ENCODE results near the gene ARMC6.

The ARMC6 gene

DNA sequence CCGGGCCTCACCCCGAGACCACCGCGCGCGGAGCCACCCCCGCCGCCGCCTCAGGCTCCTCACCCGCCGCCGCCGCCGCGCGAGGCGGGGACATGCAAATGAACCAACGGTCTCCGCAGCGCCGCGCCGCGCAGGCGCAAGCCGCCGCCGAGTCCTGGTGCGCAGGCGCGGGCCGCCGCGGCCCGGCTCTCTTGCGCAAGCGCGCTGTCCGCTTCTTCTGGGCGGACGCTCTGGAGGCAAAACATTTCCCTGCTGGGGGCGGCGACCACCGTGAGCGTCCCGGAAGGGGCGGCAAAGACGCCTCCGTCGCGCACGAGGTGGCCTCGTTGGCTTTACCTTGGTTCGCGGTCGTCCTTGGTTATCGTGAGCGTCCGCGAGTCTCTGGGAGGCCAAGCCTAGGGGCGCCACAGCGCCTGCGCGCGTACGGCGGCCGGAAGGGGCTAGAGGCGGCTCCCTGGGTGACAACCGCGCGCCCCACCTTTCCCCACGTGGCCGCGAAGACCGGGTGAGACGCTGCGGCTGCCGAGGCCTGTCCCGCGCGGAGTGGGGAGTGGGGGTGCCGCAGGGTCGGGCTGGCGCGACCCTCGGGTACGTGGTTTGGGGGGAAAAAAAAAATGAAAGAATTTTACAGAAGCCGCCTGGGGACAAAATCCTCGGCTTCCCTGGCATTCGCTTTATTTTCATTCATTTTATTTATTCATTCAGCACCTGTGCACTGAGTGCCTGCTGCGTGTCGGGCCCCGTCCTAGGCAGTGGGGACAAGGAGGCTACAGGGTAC lies at the start of gene ARMC6, which contains the start of gene SUGP2:
TSS of gene ARMC6 (plus strand) at position 178 of the 778 bp plus-strand sequence. CDS start 607 bp downstream, outside the sequence.
TSS of gene SUGP2 (minus strand) at position 92 of the 778 bp plus-strand sequence. CDS start 2,446 bp downstream, outside the sequence.
- DNase-seq (ENCODE audit: extremely low read depth, low read depth), result peak; percentile 66
- H3K4me3 ChIP-seq (replicated peaks; ENCODE audit: low read depth, low read length), result peak within 1 kb of the TSS; percentile 97
- TF ChIP-seq, protein P1, sequence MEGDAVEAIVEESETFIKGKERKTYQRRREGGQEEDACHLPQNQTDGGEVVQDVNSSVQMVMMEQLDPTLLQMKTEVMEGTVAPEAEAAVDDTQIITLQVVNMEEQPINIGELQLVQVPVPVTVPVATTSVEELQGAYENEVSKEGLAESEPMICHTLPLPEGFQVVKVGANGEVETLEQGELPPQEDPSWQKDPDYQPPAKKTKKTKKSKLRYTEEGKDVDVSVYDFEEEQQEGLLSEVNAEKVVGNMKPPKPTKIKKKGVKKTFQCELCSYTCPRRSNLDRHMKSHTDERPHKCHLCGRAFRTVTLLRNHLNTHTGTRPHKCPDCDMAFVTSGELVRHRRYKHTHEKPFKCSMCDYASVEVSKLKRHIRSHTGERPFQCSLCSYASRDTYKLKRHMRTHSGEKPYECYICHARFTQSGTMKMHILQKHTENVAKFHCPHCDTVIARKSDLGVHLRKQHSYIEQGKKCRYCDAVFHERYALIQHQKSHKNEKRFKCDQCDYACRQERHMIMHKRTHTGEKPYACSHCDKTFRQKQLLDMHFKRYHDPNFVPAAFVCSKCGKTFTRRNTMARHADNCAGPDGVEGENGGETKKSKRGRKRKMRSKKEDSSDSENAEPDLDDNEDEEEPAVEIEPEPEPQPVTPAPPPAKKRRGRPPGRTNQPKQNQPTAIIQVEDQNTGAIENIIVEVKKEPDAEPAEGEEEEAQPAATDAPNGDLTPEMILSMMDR (IDR thresholded peaks at IDR 0.05; ENCODE audit: low read depth, low read length, missing control alignments), result no peak

DNA sequence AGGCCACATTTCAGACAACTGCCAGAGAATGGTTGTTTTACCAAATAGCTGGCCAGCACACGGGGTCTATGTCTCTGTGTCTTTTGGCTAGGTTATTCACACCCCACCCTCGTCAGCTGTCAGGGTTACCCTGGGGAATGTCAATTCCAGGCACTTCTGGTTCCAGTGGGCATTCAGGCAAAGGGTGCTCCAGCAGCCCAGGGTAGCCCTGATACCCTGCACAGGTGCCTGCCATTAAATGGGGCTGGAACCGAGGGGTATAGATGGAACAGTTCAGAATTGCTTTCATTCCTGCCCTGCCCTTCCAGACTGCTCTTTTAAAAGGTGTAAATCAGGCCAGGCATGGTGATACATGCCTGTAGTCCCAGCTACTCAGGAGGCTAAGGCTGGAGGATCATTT lies 49.2 kb upstream of the ARMC6 start:
- TF ChIP-seq, protein P1 (IDR thresholded peaks at IDR 0.05; ENCODE audit: low read depth, low read length, missing control alignments), result no peak
- DNase-seq (ENCODE audit: extremely low read depth, low read depth), result no peak
- no peak overlapping the region for H3K4me3 ChIP-seq (replicated peaks; ENCODE audit: low read depth, low read length)

DNA sequence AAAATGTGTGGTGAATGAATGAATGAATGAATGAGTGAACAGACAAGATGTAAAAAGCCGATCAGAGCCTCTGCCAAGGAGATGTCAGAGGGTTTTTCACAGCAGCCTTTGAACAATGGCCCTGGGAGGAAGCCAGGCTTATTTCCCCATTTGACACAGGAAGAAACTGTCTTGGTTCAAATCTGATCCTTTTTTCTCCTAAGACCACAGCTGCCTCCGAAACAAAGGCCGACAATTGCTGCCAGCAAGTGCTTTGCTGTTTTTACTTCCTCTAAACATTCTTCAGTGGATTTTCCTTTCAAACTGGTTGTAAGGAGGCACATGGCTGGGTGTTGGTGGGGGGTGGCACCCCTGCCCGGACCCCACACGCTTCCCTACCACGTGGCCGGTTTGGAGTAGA lies 48.1 kb upstream of the ARMC6 start:
- no peak for DNase-seq (ENCODE audit: extremely low read depth, low read depth)

DNA sequence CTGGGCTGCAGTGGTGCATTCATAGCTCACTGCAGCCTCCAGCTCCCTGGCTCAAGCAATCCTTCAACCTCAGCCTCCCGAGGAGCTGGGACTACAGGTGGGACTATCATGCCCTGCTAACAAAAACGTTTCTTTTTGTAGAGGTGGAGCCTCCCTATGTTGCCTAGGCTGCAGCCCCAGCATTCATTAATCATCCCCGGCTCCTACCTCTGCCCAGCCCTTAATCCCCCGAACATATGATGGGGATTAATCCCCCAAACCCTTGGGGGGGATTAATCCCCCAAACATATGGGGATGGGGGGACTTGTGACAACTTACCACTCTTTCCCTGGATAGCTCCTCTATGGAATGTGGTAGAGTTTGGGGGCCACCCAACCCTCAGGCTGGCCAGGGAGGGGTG lies 45.9 kb upstream of the ARMC6 start:
- DNase-seq (ENCODE audit: extremely low read depth, low read depth), result no peak
- no peak overlapping the region for H3K4me3 ChIP-seq (replicated peaks; ENCODE audit: low read depth, low read length)
- TF ChIP-seq, protein P1 (IDR thresholded peaks at IDR 0.05; ENCODE audit: low read depth, low read length, missing control alignments), result no peak

More for the DNA sequence above, 48.1 kb upstream of the ARMC6 start:
- TF ChIP-seq, protein P1 (IDR thresholded peaks at IDR 0.05; ENCODE audit: low read depth, low read length, missing control alignments), result no peak
- no peak overlapping the region for H3K4me3 ChIP-seq (replicated peaks; ENCODE audit: low read depth, low read length)

DNA sequence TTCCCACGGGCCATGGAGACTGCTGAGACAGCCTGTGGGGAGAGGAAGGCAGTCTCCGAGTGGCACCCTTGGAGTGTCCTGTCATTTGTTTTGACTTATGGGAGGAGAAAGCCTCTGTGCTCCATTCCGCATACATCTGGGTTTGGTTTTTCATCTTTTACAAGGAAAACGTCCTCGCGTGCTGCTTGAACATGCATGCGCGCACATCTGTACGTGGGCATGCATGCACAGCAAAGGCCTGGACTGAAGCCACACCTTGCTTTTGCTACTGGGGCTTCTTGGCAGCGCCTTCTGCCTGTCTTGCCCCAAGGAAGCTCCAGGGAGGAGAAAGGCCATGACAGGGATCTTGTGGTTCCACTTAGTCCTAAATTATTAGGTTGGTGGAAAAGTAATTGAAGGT lies 44.1 kb upstream of the ARMC6 start:
- DNase-seq (ENCODE audit: extremely low read depth, low read depth), result peak; percentile 16
- TF ChIP-seq, protein P1 (IDR thresholded peaks at IDR 0.05; ENCODE audit: low read depth, low read length, missing control alignments), result no peak
- H3K4me3 ChIP-seq (replicated peaks; ENCODE audit: low read depth, low read length), result no peak overlapping the region

DNA sequence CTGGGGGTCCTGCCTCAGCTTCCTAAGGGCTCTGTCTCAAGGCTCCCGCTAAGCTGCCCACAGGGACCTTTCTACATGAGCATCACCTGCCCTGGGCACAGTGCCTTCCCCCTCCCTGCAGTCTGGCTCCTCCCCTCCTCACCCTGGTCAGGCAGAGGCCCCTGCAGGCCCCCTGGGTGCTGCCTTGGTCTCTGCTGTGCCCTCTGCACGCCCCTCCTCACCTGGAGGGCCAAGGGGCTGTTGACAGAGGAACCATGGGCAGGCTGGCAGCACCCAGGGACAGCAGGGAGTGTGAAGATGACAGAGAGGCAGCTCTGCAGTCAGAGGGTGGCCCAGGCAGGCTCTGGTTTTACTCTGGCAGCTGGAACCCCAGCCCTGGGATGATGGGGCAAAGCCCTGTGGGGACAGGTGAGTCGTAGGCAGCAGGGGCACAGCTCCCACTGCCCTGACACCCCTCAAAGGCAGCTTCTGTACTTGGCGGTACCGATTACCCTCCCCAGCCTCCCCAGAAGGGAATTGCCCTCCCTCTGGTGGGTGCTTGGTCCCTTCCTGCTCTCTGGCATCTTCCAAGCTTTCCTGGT lies 43.2 kb upstream of the ARMC6 start:
- no peak overlapping the region for H3K4me3 ChIP-seq (replicated peaks; ENCODE audit: low read depth, low read length)
- no peak for DNase-seq (ENCODE audit: extremely low read depth, low read depth)
- TF ChIP-seq, protein P1 (IDR thresholded peaks at IDR 0.05; ENCODE audit: low read depth, low read length, missing control alignments), result no peak
